Heart left ventricle (tissue), 16 donors: ENCODE results near the gene NEDD4L. TPM values are rescaled to one million over a fixed set of nuclear protein-coding genes. Genes with fewer than 3 reads are reported as not detected.

Source experiments
- ATAC-seq, 4 donors: fragments of 200-7000 bp; cut with Tn5 transposase; one replicate each; pipeline ENCODE4 v1.9.1; 2020 to 2022; ENCODE audit warnings: moderate library complexity in 4 of 4, mild to moderate bottlenecking in 3 of 4, moderate number of reproducible peaks in 1 of 4
- DNase-seq, 5 donors: peaks; one replicate each; pipeline ENCODE4 v3.0.0-alpha.2; 2020
- H3K27ac ChIP-seq, 12 donors: fragments of 200-600 bp; sonication (generic) in 4 of 12; one replicate each; pipeline versions ENCODE4 v1.5.0 to v1.8.0; 2016 to 2022; ENCODE audit warnings: mild to moderate bottlenecking in 2 of 12
- H3K27me3 ChIP-seq, 9 donors: fragments of 200-600 bp; sonication (generic) in 2 of 9; one replicate each; pipeline versions ENCODE4 v1.5.1 to v1.8.0; 2016 to 2022; ENCODE audit warnings: mild to moderate bottlenecking in 3 of 9
- H3K36me3 ChIP-seq, 9 donors: fragments of 200-600 bp; sonication (generic) in 2 of 9; one replicate each; pipeline versions ENCODE4 v1.5.0 to v1.8.0; 2018 to 2022; ENCODE audit warnings: mild to moderate bottlenecking in 2 of 9
- H3K4me1 ChIP-seq, 12 donors: fragments of 200-600 bp; sonication (generic) in 4 of 12; one replicate each; pipeline versions ENCODE4 v1.5.0 to v1.8.0; 2016 to 2022; ENCODE audit warnings: mild to moderate bottlenecking in 3 of 12
- H3K4me3 ChIP-seq, 12 donors: fragments of 200-600 bp; sonication (generic) in 4 of 12; one replicate each; pipeline versions ENCODE4 v1.5.0 to v1.8.0; 2017 to 2022; ENCODE audit warnings: mild to moderate bottlenecking in 9 of 12, moderate library complexity in 4 of 12
- H3K9me3 ChIP-seq, 12 donors: fragments of 200-600 bp; sonication (generic) in 4 of 12; one replicate each; pipeline versions ENCODE4 v1.5.0 to v1.8.0; 2016 to 2022; ENCODE audit warnings: mild to moderate bottlenecking in 1 of 12
- POLR2A ChIP-seq, 2 donors: fragments of 450-650 bp; IDR thresholded peaks; one replicate each; pipeline ENCODE4 v1.6.1; 2017; ENCODE audit warnings: antibody characterized with exemption in 2 of 2, mild to moderate bottlenecking in 2 of 2, moderate library complexity in 2 of 2
- WGBS, 4 donors: extraction: QIAGEN DNeasy Blood & Tissue Kit in 2 of 4; methylation state at CpG; one replicate each; pipeline versions ENCODE4 v1.1.5 to v1.1.7; 2013 to 2018; 5-methylcytosine and 5-hydroxymethylcytosine counted together
- intact Hi-C, 10 donors: fragments of 100-400 bp; cut with DNase I; formaldehyde crosslinking; loops; one replicate each; pipeline versions ENCODE4 v1.11.1 to v1.14.2; 2022
- polyA plus RNA-seq, 2 donors: library from polyadenylated mRNA; stranded (reverse); fragments of 200-250 nt; gene quantifications; one replicate each; pipeline ENCODE4 v1.2.3, GENCODE V29; 2013
- total RNA-seq, 9 donors: library from RNA; depleted of rRNA in 2 of 9; stranded (reverse); fragments of >200 nt in 2 of 9; fragmentation: NEBNext Ultra II Directional in 3 of 9; extraction: Animal tissue kit (Norgen Biotek cat#: 25700) in 3 of 9; gene quantifications; one replicate each; pipeline versions ENCODE4 v1.1.0 to v1.2.4, GENCODE V29; 2016 to 2023
- TF ChIP-seq, protein P1 (sequence below), 12 donors: fragments of 200-600 bp; sonication (generic) in 4 of 12; IDR thresholded peaks; one replicate each; pipeline versions ENCODE4 v1.5.0 to v1.8.0; 2018 to 2022; ENCODE audit warnings: antibody characterized with exemption in 12 of 12, mild to moderate bottlenecking in 5 of 12
- donor health status: ischemic (EF 13 %, LVEDD 7.1; RV severe dilation, severe dysfunction).
- donor health status: healthy with polysubstance abuse.
- donor health status: DM: no; HTN: yes; CAD: no.
- donor health status: DM: no; HTN: no; CAD: no.
- donor health status: ischemic (EF 25% LVEDD 6.9; RV normal size, moderate dysfunction).
- donor health status: ischemic (EF 25% LVEDD 5.7; RV mildly dilated, moderate dysfunction).
- donor health status: healthy.
- donor health status: DM: yes; HTN: yes; CAD: no.
- donor health status: ischemic (EF 35%, LVEDD 5.7; RV mildly dilated, moderate dysfunction).
- donor health status: nonischemic (EF 11% LVEDD 7.7; RV severe dilation, severe dysfunction).
- donor health status: DM: yes; HTN: yes; CAD: no.
- donor health status: PGD.
- donor health status: ischemic (EF 29% LVEDD 5.4; RV normal size, mild dysfunction).
- donor health status: nonischemic (EF 23%, LVEDD 6.1; RV moderate dilation, normal function).

Gene NEDD4L
- total and polyA plus RNA-seq, 11 donors: 14.7 to 64.1 (median 51.7) TPM

DNA sequence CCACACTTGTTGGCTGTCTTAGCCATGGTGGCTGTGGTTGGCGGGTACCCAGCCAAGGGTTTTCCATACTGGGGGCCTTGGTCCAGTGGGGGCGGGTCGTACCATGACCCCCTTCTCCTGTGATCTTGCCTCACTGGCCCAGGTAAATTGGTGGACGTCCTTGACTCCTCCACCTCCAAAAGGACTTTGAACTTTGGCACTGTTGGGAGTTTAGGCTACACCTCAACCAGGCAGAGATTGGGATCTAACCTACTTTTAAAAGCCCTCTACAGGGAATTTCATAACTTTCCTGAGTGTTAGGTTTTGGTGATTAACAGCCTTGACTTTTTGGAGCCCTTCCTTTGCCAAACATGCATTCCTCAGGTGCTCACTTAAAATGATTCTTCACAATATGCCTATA is 106.7 kb downstream of the NEDD4L start:
- TF ChIP-seq, protein P1, sequence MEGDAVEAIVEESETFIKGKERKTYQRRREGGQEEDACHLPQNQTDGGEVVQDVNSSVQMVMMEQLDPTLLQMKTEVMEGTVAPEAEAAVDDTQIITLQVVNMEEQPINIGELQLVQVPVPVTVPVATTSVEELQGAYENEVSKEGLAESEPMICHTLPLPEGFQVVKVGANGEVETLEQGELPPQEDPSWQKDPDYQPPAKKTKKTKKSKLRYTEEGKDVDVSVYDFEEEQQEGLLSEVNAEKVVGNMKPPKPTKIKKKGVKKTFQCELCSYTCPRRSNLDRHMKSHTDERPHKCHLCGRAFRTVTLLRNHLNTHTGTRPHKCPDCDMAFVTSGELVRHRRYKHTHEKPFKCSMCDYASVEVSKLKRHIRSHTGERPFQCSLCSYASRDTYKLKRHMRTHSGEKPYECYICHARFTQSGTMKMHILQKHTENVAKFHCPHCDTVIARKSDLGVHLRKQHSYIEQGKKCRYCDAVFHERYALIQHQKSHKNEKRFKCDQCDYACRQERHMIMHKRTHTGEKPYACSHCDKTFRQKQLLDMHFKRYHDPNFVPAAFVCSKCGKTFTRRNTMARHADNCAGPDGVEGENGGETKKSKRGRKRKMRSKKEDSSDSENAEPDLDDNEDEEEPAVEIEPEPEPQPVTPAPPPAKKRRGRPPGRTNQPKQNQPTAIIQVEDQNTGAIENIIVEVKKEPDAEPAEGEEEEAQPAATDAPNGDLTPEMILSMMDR (IDR thresholded peaks at IDR 0.05): no peak
- no peak for TF ChIP-seq POLR2A (IDR thresholded peaks at IDR 0.05)
- no peak overlapping the region for H3K27ac ChIP-seq
- WGBS, 4 donors: 85 to 96% (median 94%) methylated on average over 4 of the region's 4 CpGs
- no peaks in the 10 kb centered on the region for H3K4me1 ChIP-seq
- intact Hi-C loops: no loop called here
- no peak overlapping the region for H3K4me3 ChIP-seq
- no peaks in the 10 kb centered on the region for H3K27me3 ChIP-seq
- H3K36me3 ChIP-seq: no peaks in the 10 kb centered on the region
- H3K9me3 ChIP-seq: no peaks in the 10 kb centered on the region
- DNase-seq (no peak), ATAC-seq (no peak)

DNA sequence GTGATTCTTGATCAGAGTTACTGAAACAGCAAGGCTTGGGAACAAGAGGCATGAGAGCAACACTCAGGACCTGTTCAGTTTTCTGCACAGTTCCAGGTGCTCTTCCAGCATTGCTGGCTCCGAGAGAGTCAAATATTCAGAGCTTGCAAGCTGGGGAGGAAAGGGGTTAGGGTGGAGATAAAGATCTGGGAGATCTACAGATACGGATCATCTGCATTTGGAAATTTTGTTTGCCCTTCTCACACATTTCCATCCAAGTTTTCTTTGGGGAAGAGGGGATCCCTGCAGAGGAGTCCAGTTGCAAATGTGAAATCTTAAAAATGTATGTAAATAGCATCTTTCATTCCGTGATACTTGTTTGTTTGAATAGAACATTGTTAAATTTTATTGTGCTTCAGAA is 108.2 kb downstream of the NEDD4L start:
- Histone ChIP-seq H3K36me3 (no peaks in the 10 kb centered on the region), H3K27ac (no peak overlapping the region), H3K4me3 (no peak overlapping the region), H3K4me1 (no peaks in the 10 kb centered on the region), H3K27me3 (no peaks in the 10 kb centered on the region), H3K9me3 (no peaks in the 10 kb centered on the region)
- intact Hi-C loops: no loop called here
- DNase-seq (no peak), ATAC-seq (no peak)
- no peak for TF ChIP-seq POLR2A (IDR thresholded peaks at IDR 0.05)
- TF ChIP-seq, protein P1 (IDR thresholded peaks at IDR 0.05): no peak
- WGBS, 4 donors: 85 to 95% (median 92%) methylated on average over 3 of the region's 3 CpGs

DNA sequence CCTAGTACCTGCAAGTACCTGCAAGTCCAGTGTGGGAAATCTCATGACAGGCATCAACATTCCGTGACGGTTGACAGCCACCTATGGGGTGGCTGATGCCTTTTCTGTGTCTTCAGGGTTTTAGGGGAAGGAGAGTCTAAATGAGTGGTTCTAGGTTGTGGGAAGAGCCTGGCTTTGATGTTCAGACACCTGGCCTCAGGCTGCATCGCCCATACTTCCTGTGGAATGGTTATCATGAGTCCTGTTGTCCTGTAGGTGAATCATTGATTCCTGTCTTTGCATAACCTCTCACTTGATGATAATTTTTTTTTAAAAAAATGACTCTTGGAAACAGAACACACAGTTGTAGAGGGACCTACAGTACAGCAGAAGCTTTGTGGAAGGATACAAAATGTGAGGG is 108.9 kb downstream of the NEDD4L start:
- ATAC-seq (no peak), DNase-seq (no peak)
- Histone ChIP-seq H3K27me3 (no peaks in the 10 kb centered on the region), H3K4me3 (no peak overlapping the region), H3K4me1 (no peaks in the 10 kb centered on the region), H3K27ac (no peak overlapping the region), H3K36me3 (no peaks in the 10 kb centered on the region), H3K9me3 (no peaks in the 10 kb centered on the region)
- TF ChIP-seq POLR2A (IDR thresholded peaks at IDR 0.05): no peak
- TF ChIP-seq, protein P1 (IDR thresholded peaks at IDR 0.05): no peak
- WGBS, 4 donors: 94 to 99% (median 97%) methylated on average over 3 of the region's 3 CpGs
- intact Hi-C loops: no loop called here

DNA sequence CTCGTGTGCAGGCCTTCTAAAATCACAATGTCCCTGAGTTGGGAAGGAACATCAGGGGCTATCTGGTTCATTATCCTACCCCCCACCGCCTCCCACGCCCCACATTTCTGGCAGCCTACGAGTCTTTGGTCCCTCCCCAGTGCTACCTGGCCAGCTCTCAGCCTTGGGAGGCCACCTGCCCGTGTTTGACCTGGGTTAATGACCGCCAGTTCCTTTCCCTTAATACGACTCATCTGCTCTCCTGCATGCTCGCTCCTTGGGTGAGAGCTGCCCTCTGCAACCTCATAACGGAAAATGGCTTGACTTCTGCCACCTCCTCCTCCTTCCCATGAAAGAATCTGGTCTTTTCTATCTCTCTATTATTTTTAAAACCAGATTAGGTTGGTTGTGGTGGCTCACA is 112.5 kb downstream of the NEDD4L start:
- Histone ChIP-seq H3K27ac (no peak overlapping the region), H3K9me3 (no peaks in the 10 kb centered on the region), H3K36me3 (no peaks in the 10 kb centered on the region), H3K4me1 (no peaks in the 10 kb centered on the region), H3K4me3 (no peak overlapping the region), H3K27me3 (no peaks in the 10 kb centered on the region)
- TF ChIP-seq, protein P1 (IDR thresholded peaks at IDR 0.05): no peak
- no peak for TF ChIP-seq POLR2A (IDR thresholded peaks at IDR 0.05)
- WGBS, 4 donors: 84 to 88% (median 87%) methylated on average over 9 of the region's 9 CpGs
- ATAC-seq (no peak), DNase-seq (no peak)
- intact Hi-C loops: no loop called here
